SK-N-SH (cell line): ENCODE measurements around the gene DGCR8.

Experiments
- CTCF ChIP-seq: fragments of 200-600 bp; sonication (generic); IDR thresholded peaks from 2 replicates; pipeline ENCODE4 v1.6.1; 2017; ENCODE audit warnings: antibody characterized with exemption, mild to moderate bottlenecking, moderate library complexity
- NFIC ChIP-seq: IDR thresholded peaks from 2 replicates; pipeline ENCODE4 v1.4.0; 2012; ENCODE audit warnings: borderline replicate concordance
- POLR2AphosphoS5 ChIP-seq: IDR thresholded peaks from 2 replicates; pipeline ENCODE4 v1.6.1; 2012; ENCODE audit warnings: low read depth, low read length
- RXRA ChIP-seq: IDR thresholded peaks from 2 replicates; pipeline ENCODE4 v1.4.0; 2012; ENCODE audit warnings: low read depth, mild to moderate bottlenecking, borderline replicate concordance
- TEAD4 ChIP-seq: IDR thresholded peaks from 2 replicates; pipeline ENCODE4 v1.4.0; 2012; ENCODE audit warnings: mild to moderate bottlenecking, borderline replicate concordance; ENCODE audit not compliant: insufficient read depth

- TF ChIP-seq RXRA (no peak), TEAD4 (no peak), POLR2AphosphoS5 (no peak), NFIC (no peak), CTCF (no peak)
These were observed 44.0 kb upstream of the DGCR8 start for GRCh38 chr22:20036084-20036482.
